T-helper 2 cell treated with Interferon-gamma antibody and Interleukin-4, amounts not matched to agents 100 ng/mL and 5 ng/mL, for 36 hours (primary cell): ENCODE results near the gene DSCAM. TPM values are rescaled to one million over a fixed set of nuclear protein-coding genes. Genes with fewer than 3 reads are reported as not detected.
"Not testable (repeated sequence)": the region's sequence is repeated elsewhere in the genome, so short reads cannot be mapped to it uniquely, and the experiment has no call there.

ENCODE experiments used
- intact Hi-C: fragments of 100-400 bp; cut with micrococcal nuclease; formaldehyde crosslinking; loops from one replicate; pipeline ENCODE4 v1.15.1; 2023
- total RNA-seq: library from RNA; stranded (reverse); gene quantifications from 2 replicates; pipeline ENCODE4 v1.2.3, GENCODE V29; 2022

DSCAM gene
- total RNA-seq, 1 donor from 2014 or later, result not detected

DNA sequence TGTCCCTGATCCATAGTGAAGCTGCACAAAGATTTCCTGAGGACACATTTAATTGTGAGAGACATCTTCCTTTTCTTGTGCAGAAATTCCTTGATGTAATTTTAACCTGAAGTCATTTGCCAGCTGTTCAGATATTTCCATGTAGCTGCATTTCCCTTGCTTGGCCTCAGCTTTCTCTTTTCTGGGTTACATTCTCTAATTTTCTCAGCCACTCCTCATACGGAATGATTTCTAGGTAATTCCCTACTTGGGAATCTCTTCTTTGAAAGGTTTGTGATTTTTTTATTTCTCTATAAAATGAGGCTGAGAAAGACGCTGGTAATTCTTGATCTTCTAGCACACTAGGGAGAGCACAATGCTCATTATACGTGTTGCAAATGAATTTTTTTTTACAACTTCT is 780.7 kb downstream of the DSCAM start:
- intact Hi-C loops, result no loop called here

- intact Hi-C loops, result no loop called here
These were observed 786.8 kb downstream of the DSCAM start for GRCh38 chr21:40060083-40060677.

GRCh38 chr21:40057331-40057730 is 789.6 kb downstream of the DSCAM start:
- intact Hi-C loops, result no loop called here

DNA sequence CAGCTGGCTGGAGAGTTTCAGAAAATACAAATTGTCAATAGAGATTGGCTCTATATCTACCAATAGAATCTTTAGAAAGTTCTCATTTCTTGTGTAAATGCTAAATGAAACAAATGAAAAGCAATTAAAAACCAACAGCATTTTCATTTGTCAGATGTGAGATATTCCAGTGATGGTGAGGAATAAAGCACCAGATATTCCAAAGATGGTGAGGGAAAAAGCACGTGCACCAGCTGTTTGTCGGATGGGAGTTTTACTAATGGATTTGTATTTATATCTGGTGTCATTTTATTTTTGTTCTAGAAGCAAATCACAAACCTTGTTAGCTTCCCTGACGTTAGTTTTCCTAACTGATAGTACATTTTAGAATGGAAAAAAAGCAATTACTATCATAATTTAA is 790.9 kb downstream of the DSCAM start:
- intact Hi-C loops, result no loop called here

DNA sequence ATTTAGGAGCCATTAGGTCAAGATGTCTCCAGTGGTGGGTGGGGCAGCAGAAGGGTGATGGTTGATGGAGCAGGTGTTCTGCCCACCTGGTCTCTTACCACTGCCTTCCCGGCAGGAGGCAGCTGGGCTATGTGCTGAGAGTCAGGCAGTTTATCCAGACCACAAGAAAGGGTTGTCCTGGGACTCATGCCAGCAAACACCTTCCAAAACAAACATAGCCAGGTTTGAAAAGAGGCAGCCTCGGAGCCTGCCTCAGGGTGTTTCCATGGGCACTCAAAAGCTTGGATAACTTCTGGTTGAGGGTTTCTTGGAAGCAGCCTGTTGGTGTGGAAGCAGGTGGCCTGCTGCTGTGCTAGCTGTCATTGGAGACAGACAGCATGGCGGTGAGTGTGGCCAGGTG is 792.6 kb downstream of the DSCAM start:
- intact Hi-C loops, result no loop called here

DNA sequence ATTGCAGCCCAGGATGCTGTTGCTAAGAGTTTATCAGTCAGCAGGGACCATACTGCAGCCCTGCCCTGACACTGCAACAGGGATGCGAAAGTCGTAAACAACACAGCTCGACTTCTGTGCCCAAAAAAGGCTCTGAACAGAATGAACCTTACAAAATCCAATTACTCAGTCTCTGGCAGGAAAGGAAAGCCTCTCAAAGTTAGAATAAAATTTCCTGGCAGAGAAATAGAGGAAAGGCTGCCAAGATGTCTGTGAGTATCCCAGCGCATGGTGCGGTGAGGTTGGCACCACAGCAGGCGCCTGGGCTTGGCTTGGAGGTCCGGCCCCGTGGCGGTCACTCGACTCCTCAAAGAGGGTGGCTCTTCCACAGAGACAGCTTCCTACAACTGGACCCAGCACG is 794.0 kb downstream of the DSCAM start:
- intact Hi-C loops, result no loop called here

GRCh38 chr21:40052276-40052675 is 794.7 kb downstream of the DSCAM start:
- intact Hi-C loops, result no loop called here

DNA sequence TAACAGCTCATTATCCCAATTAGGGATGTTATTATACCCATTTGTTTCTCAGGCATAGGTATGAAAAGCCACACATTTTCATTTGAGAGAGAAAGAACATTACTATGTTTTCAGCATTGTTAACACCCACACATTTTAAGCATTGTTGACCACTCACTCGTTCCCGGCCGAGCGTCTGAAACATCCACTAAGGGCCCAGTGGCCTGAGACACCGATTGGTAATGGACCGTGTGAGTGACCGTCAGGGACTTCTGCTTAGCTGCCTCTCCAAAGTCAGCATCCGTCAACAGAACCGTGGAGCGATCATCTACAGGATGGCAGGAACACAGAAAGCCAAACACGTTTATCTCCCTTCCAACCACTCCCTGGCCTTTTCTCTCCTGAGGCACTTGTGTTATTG is 795.2 kb downstream of the DSCAM start:
- intact Hi-C loops, result no loop called here

- intact Hi-C loops, result no loop called here
These were observed 797.0 kb downstream of the DSCAM start for GRCh38 chr21:40049931-40050290.

DNA sequence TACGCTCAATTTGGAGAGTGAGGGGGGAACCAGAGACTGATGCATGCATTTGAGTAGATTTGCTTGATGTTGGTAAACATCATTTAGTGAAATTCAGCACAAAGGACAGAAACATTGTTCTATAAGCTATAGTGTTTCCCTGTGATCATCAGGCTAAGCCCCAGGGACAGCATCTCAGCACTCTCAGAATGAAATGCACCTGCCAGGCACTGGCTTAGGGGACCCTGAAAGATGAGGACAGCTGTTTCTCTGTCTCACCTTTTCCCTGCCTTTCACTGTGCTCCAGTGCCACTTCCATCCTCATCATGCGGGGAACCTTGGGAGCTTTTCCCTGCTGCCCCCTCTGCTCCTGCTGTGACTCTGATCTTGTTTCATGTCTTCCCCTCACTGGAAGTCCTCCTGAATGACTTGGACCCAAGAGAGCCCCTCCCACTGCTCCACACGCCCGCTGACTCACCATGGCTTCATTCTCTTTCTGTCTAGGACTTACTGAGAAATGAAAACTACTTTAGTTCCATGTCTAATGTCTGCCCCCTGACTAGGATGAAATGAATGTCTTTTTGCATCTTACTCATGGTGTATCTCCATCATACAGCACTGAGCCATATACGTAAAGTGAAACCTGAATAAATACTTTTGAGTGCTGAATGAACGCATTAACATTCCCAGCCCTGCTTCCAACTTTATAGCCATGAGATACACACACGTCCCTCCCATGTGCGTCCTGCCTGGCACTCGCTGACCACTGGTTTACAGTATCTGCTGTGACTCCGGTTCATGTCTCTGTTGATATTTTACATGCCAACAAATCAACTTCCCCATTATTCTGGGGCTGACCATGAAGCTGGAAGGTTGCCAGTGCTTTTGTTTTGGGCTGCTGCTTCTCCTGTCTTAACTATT is 797.7 kb downstream of the DSCAM start:
- intact Hi-C loops, result no loop called here

DNA sequence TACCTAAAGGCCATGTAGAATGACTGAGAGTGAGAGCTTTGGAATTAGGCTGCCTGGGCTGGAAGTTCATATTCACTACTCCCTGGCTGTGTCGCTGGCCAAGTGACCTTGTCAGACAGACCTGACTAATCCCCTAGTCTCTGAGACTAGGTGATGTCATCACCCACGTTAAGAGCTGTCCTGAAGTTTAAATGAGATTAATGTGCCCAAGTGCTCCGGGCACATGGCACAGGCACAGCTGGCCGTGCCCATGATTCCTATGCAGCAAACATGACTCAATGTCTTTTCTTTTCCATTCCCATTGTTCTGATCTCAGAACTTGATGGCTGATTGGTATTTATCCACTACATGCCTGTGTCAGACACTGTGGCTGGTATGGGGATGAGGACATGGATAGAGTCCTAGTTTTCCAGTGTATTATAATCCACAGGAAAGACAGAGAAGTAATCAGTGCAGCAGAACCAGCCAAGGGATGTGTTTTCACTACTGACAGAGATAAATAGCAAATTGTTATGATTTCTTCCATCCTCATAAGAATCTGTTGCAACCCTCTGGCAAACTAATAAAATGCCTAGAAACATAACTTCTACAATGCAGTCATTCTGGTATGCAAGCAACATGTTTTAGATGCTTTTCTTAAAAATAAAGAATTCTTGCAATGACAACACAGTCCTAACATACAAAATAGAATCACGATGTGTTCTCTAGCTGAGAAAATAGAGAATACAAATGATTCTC is 798.8 kb downstream of the DSCAM start:
- intact Hi-C loops, result no loop called here

- intact Hi-C loops, result no loop called here
These were observed 799.7 kb downstream of the DSCAM start for GRCh38 chr21:40047211-40047610.

- intact Hi-C loops, result no loop called here
These were observed 803.1 kb downstream of the DSCAM start for GRCh38 chr21:40043866-40044265.

- intact Hi-C loops, result no loop called here
These were observed 803.5 kb downstream of the DSCAM start for GRCh38 chr21:40043423-40043822.

DNA sequence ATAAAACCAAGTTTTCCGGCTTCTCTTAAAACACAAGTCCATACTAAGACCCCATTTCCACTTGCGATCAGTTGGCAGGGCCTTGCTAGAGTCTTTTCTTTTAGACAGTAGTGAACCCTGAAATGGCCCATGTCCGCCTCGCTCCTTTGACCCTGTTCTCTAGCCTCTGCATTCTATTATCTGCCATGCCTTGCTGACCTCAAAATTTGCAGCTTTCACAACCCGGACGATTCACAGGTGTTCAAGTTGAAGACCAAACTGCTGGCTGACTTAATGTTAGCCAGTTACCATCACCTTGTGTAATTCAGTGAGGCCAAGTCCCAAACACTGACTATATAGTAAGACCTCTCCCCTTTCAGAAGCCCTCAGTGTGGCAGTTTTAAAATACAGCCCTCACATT is 805.5 kb downstream of the DSCAM start:
- intact Hi-C loops, result no loop called here

DNA sequence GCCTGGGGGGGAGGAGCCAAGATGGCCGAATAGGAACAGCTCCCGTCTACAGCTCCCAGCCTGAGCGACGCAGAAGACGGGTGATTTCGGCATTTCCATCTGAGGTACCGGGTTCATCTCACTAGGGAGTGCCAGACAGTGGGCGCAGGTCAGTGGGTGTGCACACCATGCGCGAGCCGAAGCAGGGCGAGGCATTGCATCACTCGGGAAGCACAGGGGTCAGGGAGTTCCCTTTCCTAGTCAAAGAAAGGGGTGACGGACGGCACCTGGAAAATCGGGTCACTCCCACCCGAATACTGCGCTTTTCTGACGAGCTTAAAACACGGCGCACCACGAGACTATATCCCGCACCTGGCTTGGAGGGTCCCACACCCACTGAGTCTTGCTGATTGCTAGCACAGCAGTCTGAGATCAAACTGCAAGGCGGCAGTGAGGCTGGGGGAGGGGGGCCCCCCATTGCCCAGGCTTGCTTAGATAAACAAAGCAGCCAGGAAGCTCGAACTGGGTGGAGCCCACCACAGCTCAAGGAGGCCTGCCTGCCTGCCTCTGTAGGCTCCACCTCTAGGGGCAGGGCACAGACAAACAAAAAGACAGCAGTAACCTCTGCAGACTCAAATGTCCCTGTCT is 813.7 kb downstream of the DSCAM start:
- intact Hi-C loops, result not testable (repeated sequence)

- intact Hi-C loops, result no loop called here
These were observed 817.1 kb downstream of the DSCAM start for GRCh38 chr21:40029888-40030287.

DNA sequence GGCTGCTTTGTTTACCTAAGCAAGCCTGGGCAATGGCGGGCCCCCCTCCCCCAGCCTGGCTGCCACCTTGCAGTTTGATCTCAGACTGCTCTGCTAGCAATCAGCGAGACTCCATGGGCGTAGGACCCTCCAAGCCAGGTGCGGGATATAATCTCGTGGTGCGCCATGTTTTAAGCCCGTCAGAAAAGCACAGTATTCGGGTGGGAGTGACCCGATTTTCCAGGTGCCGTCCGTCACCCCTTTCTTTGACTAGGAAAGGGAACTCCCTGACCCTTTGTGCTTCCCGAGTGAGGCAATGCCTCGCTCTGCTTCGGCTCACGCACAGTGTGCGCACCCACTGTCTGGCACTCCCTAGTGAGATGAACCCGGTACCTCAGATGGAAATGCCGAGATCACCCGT is 818.6 kb downstream of the DSCAM start:
- intact Hi-C loops, result not testable (repeated sequence)

GRCh38 chr21:40021558-40022351 is 825.2 kb downstream of the DSCAM start:
- intact Hi-C loops, result no loop called here

GRCh38 chr21:40020651-40021050 is 826.3 kb downstream of the DSCAM start:
- intact Hi-C loops, result no loop called here

DNA sequence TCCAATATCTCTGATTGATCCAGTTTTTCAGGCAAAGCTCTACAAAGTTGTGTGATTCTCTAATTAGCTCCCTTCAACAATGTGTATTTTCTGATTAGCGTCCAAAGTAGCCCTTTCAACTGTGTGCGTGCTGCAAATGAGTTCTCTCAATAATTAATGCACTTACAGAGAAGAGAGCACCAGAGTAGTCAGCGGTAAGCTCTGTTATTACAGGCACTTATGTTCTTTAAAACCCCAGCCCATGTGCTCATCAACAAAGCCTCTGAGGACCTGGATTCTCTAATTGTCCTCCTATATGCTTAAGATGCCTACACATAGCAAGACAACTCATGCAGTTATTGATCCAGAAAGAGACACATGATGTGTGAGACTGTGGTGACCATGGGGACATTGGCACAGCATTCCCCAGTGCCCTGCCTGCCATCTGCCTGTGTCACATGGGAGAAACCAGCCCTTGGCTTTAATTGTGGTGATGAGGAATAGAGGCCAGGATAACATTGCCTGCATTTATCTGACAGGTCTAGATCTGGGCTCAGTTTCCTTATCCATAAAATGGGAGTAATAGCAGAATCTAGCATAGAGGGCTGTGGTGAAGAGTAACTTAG is 828.0 kb downstream of the DSCAM start:
- intact Hi-C loops, result no loop called here
